Inflammatory macrophage (primary cell): ENCODE data around the gene GLG1.

ENCODE experiments used
- DNase-seq, 2 donors: peaks; one replicate each; pipeline ENCODE4 v3.0.0-alpha.2; 2020 to 2022

GLG1 gene

DNA sequence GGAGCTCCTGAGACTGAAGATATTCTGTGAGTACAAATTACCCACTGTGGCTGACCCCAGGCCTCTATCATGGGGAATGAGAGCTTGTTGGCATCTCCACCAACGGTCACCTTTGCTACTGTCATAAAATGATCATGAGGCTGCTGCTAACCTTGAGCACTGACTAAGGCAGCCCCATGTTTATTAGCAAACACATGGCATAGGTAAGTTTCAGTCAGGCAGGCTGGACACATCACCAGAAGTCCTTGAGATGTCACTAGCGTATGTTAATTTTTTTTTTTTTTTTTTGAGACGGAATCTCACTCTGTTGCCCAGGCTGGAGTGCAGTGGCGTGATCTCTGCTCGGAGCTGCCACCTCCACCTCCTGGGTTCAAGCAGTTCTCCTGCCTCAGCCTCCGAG, 1.5 kb upstream of the GLG1 start:
- no peak for DNase-seq

GRCh38 chr16:74607962-74608356, 1.0 kb upstream of the GLG1 start:
- DNase-seq = no peak

GRCh38 chr16:74607310-74607961, 522 bp upstream of the GLG1 start:
- DNase-seq = no peak

- DNase-seq = no peak
Measured at GRCh38 chr16:74605746-74606520, 981 bp downstream of the GLG1 start.

GRCh38 chr16:74605332-74605731, 1.6 kb downstream of the GLG1 start:
- no peak for DNase-seq

- no peak for DNase-seq
Measured at GRCh38 chr16:74603848-74604247, 3.1 kb downstream of the GLG1 start.

DNA sequence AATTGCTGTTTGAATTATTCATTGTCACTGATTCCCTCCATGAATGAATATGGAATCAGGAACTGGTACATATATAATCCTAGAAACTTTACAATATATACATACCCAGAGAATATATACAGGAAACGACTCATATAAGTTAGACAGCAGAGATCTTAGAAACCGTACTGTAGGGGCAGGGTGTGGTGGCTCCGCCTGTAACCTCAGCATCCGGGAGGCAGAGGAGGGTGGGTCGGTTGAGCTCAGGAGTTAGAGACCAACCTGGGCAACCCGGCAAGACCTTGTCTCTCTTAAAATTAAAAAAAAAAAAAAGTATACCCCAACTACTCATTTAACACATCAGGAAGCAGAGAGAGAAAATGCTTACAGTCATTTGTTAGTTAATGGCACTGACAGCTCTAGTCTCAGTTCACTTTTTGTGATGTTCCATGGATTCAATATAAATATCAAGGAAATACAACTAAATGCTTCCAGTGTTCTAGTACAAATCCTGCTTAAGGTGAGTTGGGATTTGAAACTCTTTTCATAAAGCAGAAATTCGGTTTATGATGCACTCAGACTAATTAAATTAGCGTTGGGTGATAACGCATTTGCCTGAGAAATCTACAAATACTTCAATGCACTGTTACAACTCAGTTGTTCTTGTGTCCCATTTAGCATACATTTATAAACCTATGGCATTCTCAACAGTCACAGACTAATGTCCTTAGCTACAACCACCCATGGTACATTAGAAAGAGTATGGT, 5.6 kb downstream of the GLG1 start:
- no peak for DNase-seq

GRCh38 chr16:74596586-74596985, 10.3 kb downstream of the GLG1 start:
- DNase-seq = no peak

DNA sequence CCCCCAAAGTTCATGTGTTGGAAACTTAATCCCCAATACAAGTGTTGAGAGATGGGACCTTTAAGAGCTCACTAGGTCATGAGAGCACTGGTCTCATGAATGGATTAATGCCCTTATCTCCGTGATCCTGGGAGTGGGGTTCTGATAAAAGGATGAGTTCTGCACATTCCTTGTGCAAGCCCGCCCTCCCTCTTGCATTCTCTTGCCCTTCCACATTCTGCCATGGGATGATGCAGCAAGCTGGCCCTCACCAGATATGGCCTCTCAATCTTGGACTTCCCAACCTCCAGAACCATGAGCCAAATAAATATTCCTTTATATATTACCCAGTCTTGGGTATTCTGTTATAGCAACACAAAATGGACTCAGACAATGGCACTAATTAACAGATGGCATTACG, 14.1 kb downstream of the GLG1 start:
- no peak for DNase-seq

GRCh38 chr16:74591876-74592650, 14.9 kb downstream of the GLG1 start:
- DNase-seq = no peak

DNA sequence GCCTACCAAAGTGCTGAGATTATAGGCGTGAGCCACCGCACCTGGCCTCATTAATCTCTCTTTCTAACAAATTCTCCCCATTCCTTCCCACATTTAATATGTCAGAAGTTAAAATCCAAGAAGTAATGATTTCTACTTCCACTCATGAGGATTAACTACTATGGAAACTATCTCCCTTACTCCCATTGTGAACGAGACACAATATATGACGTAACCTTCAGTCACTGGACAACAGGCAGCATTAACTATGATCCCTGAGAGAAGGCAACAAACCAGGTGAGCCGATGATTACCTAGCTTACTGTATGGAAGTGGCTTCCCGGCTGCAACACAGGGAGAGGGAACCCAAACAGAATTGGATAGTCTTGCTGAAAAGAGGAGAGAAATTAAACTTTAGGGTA, 20.0 kb downstream of the GLG1 start:
- DNase-seq = no peak

GRCh38 chr16:74585846-74586443, 21.0 kb downstream of the GLG1 start:
- DNase-seq = peak; percentile 53 to 70

DNA sequence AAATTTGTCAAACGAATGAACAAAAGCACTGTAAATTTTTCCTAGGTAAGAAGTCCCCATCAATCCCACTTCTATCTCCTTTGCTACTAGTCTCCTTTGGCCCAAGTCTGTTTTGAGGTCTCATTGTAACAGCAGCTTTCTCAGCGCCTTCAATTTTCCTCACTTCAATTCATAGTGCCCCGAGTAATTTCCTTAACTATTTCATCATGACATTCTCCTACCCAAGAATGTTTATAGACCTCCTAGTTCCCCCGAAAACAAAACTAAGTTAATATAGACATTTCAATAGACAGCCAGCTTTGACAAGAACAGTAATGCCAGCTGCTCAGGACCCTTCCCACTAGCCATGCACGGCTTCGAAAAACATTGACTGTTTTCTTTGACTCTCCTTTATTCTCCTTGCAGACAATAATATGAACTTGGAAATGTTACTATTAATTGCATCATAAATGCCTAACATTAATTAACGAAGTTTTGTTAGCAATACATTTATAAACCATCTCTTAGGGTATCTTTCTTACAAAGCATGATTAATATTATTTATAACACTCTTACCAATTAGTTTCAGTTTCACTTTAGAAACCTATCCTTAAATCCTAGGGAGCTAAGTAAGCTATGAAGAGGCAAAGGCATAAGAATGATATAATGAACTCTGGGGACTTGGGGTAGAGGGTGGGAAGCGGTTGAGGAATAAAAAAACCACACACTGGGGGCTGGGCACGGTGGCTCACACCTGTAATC, 22.8 kb downstream of the GLG1 start:
- no peak for DNase-seq

GRCh38 chr16:74582970-74583369, 23.9 kb downstream of the GLG1 start:
- DNase-seq = no peak

DNA sequence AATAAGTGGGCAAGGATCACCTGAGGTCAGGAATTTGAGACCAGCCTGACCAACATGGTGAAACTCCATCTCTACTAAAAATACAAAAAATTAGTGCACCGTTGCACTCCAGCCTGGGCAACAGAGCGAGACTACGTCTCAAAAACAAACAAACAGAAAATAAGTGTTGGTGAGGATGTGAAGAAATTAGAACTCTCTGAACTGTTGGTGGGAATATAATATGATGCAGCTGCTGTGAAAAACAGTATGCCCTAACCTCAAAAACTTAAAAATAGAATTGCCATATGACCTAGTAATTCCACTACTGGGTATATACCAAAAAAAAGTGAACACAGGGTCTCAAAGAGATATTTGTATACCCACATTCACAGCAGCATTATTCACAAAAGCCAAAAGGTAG, 26.1 kb downstream of the GLG1 start:
- no peak for DNase-seq

- DNase-seq = no peak
Measured at GRCh38 chr16:74578838-74579237, 28.1 kb downstream of the GLG1 start.

GRCh38 chr16:74578433-74578832, 28.5 kb downstream of the GLG1 start:
- no peak for DNase-seq

DNA sequence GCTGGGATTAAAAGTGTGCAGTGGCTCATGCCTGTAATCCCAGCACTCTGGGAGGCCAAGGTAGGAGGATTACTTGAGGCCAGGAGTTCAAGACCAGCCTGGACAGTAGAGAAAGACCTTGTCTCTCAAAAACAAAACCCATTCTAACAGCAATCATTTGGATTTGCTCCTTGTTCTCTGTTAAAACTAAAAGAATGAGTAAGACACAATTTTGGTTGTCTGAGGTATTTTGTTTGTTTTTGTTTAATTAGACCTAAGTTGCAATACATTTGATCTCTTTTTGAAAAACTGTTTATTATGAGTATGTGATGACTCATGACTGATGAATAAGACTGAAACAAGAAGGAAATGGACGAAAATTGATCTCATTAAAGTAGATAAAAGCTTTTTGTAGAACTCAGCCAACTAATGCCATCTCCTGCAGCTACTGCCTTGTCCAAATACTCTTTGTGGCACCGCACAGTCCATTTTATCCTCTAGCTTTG, 29.0 kb downstream of the GLG1 start:
- DNase-seq = peak; percentile 3 to 31

GRCh38 chr16:74575807-74576643, 30.9 kb downstream of the GLG1 start:
- no peak for DNase-seq

GRCh38 chr16:74575175-74575806, 31.6 kb downstream of the GLG1 start:
- DNase-seq = no peak
